Muscle of back (tissue), 13 donors: ENCODE data around the gene CYP4Z1. TPM values are rescaled to one million over a fixed set of nuclear protein-coding genes. Genes with fewer than 3 reads are reported as not detected.
"Not testable (repeated sequence)": the region's sequence is repeated elsewhere in the genome, so short reads cannot be mapped to it uniquely, and the experiment has no call there.

Experiments
- DNase-seq, 3 donors: peaks; one replicate each; pipeline versions ENCODE4 v3.0.0 to v3.0.0-alpha.2; 2013
- long read RNA-seq, 9 donors: transcript quantifications; one replicate each; lab custom pipeline, GENCODE V29; 2026
- polyA plus RNA-seq, 10 donors: library from polyadenylated mRNA; unstranded; fragments of 120-200 nt; gene quantifications; one replicate each; pipeline ENCODE4 v1.2.1, GENCODE V29; 2013; ENCODE audit not compliant: insufficient read length in 10 of 10

The CYP4Z1 gene, protein sequence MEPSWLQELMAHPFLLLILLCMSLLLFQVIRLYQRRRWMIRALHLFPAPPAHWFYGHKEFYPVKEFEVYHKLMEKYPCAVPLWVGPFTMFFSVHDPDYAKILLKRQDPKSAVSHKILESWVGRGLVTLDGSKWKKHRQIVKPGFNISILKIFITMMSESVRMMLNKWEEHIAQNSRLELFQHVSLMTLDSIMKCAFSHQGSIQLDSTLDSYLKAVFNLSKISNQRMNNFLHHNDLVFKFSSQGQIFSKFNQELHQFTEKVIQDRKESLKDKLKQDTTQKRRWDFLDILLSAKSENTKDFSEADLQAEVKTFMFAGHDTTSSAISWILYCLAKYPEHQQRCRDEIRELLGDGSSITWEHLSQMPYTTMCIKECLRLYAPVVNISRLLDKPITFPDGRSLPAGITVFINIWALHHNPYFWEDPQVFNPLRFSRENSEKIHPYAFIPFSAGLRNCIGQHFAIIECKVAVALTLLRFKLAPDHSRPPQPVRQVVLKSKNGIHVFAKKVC
- under 1 TPM in 8 of 10 donors, not detected in 2; 0.09 to 0.49 (median 0.22) TPM for polyA plus RNA-seq
- long read RNA-seq, donor 1 = 0 reads
- long read RNA-seq, donor 2 = 0 reads
- long read RNA-seq, donor 3 = 0 reads
- long read RNA-seq, donor 4 = 0 reads
- long read RNA-seq, donor 5 = 0 reads
- long read RNA-seq, donor 6 = 0 reads
- long read RNA-seq, donor 7 = 0 reads
- long read RNA-seq, donor 8 = 0 reads
- long read RNA-seq, donor 9 = 0 reads

DNA sequence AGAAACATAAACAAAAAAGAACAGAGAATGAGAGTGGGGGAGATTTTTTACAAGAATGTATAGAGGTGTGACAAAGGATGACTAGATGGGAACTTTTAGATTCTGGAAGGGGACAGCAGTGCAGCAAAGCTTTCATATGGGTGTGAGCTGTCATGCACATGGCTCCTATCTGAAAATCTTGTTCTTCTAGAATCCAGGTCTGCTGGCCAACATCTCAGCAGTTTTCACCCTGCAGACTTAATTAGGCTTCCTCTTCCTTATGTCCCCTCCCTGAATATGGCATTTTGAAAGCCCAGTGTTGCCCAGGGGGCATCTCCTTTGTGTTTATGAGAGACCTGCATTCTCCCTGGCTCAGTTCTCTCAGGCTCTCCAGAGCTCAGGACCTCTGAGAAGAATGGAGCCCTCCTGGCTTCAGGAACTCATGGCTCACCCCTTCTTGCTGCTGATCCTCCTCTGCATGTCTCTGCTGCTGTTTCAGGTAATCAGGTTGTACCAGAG is at the start of gene CYP4Z1:
Gene CYP4Z1, plus strand, starts transcription at position 135 of the 498 bp plus-strand sequence. Its CDS starts 260 bp downstream, at position 395.
- DNase-seq = no peak

DNA sequence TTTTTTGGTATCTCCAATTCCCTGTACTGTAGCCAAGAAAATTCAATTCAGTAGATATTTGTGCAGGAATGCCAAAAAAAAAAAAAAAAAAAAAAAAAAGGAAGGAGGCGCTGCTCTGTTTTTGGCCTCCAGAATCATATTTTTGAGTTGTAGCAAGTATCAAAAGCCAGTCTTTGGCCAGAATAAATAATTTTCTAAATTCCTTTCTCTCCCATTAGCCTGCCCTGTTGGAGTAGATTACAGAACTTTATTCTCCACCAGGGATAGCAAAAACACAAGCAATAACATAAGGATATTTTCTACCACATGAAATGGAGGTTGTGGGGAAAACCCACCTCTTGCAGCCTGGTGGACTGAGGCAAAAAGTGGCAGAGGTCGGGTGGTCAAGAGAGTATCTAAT is 46.0 kb upstream of the CYP4Z1 start:
- no peak for DNase-seq

DNA sequence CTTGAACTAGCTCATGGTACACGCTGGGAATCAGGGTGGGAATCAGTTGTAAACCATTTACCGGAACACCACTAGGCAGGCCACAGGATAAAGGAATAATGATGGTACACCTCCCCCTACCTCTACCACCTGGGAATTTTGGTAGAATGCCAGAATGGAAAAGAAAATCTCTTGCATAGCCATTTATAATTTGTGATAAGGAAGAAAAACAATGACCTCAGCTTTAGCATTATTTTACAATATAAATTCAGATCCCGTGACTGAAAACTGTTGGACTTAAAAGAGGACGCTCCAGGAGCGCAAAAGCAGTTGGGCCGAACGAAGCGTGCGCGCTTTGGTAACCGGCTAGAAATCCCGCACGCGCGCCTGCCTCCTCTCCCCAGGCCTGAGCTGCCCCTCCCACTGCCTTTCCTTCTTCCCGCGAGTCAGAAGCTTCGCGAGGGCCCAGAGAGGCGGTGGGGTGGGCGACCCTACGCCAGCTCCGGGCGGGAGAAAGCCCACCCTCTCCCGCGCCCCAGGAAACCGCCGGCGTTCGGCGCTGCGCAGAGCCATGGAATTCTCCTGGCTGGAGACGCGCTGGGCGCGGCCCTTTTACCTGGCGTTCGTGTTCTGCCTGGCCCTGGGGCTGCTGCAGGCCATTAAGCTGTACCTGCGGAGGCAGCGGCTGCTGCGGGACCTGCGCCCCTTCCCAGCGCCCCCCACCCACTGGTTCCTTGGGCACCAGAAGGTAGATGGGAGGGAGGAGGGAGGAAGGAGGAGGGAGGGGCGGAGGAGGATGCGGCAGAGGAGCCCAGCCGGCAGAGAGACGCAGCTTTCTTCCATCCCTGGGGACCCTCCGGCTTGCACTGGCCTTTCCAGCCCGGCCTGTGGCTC is 43.5 kb upstream of the CYP4Z1 start, which contains the start of gene CYP4X1:
Gene CYP4X1, plus strand, starts transcription at position 402 of the 873 bp plus-strand sequence. Its CDS starts 149 bp downstream, at position 551.
- DNase-seq = peak in 2 of 3 donors; percentile 6 to 56

DNA sequence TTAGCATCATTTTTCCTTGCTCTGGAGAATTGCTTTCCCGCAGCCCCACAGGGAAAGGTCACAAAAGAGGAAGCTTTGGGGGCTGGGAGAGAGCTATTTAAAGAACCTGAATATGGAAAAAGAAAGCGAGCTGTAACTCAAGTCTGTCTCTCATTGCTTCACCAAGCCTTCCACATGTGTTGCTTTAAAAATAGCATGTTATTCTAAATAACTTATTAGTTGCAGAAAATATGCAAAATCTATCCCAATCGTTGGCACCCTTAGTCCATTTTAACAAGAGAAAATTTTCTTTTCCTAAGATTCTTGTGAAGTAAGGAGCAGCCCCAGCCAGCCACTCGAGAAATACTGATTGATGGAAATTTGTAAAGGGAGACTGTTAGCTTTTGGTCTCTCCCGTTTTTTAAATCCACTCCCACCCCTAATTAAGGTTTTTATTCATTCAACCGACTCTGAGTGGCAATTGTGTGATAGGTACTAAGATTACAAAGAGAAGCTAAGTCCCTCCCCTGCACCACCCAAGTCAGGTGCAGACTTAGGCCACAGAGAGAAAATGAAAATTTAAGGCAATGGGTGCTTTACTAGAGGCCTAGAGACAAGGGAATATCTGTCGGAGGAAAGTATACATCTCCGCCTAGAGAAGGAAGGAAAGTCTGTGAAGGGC is 42.8 kb upstream of the CYP4Z1 start:
- peak in 2 of 3 donors; percentile 16 to 18 for DNase-seq

DNA sequence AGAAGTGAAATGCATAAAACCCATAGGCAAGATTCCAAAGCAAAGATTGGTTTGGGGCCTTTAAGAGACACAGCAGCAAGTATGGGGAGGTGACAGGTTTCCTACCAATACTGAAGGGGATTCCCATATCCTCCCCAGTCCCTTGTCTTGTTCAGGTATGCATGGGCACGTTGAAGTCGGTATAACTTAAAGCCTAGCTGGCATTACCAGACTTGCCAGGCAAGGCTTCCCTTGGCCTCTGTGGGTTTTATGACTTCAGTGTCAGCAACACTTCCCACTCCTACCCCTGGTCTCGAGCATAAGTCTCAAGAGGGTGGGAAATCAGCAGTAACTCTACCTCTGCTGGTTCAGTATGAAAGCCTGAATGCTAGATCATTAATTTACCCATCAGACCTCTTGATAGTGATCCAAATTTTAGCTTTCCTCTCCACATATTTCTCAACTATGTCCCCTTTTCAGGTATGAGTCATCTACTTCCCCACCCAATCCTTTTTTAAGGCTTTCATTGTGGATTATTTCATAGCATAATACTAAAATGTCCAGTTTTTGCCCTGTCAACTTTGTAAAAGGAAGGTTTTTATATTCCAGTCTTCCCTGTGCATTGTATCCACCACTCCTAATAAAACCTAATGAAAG is 36.7 kb upstream of the CYP4Z1 start:
- DNase-seq = no peak

DNA sequence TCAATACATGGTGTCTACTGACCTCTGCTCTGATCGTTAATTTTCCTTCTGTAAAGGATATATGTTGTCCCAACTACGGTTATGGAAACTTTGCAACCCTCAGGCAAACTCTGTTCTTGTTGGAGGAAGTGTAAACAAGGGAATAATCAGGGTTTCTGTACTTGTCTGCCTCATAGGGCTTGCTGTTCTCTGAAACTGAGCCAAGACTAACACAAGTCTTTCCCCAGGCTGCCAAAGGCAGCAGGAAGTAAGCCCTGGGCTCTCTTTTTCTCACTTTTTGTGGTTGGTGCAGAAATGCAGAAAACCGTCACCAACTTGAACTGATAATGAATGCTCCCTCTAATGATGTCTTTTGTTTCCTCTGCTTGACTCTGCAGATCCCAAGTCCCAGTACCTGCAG is 36.0 kb upstream of the CYP4Z1 start:
- DNase-seq = no peak

DNA sequence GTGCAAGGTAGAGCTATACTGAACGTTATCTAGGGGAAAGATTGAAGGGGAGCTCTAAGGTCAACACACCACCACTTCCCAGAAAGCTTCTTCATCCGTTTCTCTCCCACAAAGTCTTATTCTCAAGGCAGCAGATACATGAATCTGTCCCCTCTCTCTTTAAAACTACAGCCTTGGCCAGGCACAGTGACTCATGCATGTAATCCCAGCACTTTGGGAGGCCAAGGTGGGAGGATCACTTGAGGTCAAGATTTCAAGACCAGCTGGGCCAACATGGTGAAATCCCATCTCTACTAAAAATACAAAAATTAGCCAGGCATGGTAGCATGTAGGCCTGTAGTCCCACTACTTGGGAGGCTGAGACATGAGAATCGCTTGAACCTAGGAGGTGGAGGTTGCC is 35.4 kb upstream of the CYP4Z1 start:
- DNase-seq = no peak

DNA sequence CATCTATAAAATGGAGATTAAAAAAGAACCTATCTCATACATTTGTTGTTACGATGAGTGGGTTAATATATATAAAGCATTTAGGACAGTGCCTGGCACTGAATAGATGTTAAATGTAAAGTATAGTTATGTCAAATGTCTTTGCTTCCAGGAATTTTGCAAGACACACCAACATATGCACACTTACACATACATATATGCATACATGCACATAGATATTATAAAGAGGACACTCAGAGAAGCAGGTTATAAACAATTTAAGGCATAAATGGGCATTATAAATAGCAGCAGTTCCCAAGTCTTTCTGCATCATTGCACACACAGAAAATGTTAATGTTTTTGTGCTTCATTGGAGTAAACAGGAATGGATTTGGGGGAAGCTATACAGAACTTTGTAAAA is 30.3 kb upstream of the CYP4Z1 start:
- no peak for DNase-seq

DNA sequence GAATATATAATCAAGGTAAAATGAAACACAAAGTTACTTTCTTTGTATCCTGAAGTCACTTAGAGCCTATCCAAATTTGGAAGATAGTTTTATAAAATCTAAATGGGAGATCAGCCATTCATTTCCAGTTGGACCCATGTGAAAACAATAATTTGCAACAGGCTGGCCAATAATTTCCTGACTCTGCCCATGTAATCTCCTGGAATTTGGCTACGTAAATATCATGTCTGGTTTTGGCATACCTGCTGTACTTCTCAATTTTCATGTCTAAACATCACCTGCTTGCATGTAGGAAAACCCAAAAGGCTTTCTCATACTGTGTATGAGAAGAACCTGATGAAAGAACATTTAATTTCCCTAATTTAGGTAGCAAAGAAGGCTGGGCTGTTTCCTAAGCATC is 7.7 kb upstream of the CYP4Z1 start:
- no peak for DNase-seq

DNA sequence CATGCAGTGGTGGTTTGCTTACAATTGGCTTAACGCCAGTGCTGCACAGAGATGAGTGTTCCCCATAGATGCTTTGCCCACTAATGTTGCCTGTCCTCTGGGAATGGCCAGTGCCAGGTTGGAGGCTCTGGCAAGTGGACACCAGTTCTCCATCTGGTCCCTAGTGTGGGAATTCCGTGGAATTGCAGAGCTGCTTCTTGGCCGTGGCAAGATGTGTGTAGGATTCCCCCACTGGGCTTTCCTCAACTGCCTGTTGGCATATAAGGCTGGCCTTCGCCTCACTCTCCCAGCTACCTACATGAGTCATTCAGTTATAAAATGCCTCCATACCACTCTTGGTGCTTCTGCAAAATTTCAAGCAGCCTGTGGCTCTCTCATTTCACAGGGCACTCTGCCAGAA is 2.0 kb downstream of the CYP4Z1 start:
- DNase-seq = not testable (repeated sequence)

DNA sequence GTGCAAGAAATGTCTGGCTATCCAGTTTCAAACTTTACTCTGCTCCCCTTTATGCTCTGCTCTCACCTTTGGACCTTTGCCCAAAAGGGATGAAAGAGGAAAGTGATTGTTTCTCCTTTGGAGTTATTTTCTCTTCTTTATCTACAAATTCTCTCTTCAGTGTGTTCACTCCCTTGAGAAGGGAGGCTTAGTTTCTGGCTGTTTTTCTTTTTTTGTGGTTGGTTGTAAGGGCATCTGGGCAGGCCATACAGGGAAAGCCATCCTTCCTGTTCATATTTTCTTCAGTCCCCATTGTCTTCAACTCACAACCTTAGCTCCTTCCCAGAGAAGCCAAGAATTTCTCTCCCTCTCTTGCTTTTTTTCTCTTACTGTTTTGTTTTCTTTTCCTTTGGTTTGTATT is 2.5 kb downstream of the CYP4Z1 start:
- not testable (repeated sequence) for DNase-seq

DNA sequence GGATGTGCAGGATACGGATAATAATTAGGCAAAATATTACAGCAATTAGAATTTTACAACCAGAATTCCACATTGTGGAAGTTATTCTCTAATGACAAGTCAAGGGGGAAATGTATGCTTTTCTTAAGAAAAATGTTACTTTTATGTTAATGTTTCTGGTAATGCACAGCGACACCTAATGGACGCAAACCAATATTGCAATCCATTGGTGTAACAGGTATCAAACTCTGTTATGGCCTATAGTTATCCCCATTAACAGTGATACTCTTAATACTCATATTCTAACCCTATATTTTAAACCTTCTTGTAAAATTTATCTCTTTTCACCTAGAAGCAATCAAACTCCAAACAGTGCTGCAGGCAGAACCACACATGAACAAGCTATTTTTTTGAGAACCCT is 22.3 kb downstream of the CYP4Z1 start:
- peak; percentile 1 to 18 (median 13) for DNase-seq

DNA sequence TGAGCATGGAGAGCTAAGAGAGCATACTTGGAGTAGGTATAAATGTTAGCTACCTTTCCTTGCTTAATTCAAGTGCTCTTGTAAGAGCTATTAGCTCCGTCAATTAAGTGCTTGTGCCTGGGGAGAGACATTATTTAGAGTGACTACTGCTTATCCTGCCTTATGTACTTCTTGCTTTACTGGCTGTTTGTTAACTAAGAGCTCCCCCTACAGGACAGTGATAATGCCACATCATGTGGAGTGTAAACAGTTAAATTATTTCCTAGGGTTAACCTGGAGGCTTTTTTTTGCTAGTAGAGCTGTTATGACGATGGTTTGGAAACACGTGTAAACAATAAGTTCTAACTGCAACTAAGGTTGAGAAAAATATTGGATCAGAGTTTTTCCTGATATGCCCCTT is 24.4 kb downstream of the CYP4Z1 start:
- not testable (repeated sequence) for DNase-seq

DNA sequence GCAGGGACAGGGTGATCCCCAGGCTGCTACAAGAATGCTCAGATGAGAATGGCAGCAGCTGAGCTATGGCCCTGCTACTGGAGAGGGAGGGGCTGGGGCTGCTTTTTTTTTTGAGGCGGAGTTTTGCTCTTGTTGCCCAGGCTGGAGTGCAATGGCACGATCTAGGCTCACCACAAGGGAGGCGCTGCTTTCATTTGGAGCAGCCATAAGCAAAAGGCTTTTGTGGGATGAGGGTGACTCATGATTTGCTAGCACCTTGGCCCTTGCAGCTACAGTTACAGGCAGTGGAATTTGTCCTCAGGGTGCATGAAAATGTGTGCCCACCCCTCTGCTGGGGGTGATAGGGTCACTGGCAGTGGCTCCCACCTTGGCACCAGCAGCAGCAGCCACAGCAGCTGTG is 37.8 kb downstream of the CYP4Z1 start:
- no peak for DNase-seq

DNA sequence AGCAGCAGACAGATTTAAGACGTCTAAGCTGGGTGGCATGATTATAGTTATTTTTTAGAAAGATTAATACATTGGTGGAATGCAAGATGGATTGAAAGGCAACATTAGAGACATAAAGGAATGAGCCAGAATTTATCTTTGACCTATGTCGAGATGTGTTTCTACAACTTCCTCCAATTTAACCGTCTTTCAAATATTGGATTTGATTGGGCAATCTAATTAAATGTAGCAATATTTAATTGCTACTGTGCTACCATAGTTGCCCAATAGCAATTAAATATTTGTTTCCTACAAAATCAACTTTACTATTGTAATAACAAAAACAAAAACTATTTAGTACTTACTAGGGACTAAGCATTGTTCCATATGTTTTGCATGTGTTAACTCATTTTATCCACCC is 39.8 kb downstream of the CYP4Z1 start:
- no peak for DNase-seq

DNA sequence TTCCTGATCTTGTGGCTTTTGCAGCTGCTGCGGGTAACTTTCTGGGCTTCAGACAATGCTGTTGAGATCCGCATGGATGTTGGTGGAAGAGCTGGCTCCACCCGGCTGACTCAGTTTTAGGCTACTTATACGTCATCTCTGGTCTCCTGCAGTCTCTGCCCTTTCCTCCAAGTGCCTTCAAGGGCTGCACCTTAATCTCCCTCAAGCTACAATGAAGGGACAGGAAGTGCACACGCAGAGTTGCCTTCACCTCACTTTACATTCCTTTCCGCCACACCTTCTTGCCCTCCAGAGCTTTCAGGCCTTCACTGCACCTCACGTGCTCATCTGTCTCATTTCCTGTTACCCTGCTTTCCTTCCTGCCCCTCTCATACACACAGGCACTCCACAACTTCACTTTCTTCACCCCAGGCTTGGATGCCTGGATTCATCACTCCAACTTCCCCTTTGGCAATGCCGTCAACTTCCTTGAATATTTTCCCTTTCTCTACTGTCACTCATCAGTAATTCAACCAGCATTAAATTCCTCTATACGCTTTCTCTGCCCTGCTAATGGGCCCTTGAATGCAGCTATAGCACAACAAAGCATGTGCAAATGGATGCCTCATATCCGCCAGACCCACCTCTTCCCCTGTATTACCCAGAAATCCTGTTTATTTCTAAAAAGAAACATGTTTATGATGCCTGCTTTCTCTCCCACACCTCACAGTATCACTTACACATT is 41.0 kb downstream of the CYP4Z1 start:
- DNase-seq = not testable (repeated sequence)

DNA sequence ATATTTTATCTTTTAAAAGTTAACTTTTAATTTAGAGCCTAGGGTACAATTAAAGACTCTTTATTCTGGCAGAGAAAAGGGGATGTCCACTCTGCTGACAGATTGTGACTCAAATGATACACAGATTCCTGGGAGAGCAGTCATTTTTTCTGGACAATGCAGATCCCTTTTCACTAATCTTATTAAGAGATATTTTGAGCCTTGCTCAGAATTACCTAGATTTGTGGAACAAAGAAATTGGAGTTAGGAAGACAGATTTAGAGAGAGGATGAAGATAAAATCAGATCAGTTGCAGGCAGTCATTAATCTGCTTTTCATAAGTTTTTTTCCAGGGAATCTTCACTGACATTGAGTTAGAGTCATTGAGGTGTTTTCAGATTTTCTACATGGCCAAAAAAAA is 42.5 kb downstream of the CYP4Z1 start:
- DNase-seq = not testable (repeated sequence)

DNA sequence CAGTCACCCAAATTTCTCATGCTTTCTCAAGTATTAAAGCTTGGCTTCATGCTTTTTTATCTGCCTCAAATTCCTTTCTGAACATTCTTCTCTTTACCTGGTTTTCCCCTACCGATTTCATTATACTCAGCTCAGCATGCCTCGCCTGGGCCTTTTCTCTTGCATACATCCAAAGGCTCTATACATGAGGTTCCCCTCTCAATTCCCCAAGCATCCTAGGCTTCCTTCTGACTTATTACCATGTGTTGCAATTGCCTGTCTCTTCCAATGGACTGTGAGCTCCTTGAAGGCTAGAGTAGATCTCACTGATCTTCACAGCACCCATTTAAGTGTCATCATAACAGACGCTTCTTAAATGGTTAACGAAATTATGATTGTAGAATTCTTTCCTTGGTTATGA is 46.1 kb downstream of the CYP4Z1 start:
- no peak for DNase-seq

DNA sequence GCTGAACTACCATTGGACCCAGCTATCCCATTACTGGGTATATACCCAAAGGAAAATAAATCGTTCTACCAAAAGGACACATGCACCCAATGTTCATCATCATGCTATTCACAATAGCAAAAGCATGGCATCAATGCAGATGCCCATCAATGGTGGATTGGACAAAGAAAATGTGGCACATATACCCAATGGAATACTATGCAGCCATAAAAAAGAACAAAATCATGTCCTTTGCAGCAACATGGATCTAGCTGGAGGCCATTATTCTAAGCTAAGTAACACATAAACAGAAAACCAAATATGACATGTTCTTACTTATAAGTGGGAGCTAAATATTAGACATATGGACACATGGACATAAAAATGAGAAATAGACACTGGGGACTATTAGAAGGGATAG is 54.0 kb downstream of the CYP4Z1 start:
- not testable (repeated sequence) for DNase-seq

DNA sequence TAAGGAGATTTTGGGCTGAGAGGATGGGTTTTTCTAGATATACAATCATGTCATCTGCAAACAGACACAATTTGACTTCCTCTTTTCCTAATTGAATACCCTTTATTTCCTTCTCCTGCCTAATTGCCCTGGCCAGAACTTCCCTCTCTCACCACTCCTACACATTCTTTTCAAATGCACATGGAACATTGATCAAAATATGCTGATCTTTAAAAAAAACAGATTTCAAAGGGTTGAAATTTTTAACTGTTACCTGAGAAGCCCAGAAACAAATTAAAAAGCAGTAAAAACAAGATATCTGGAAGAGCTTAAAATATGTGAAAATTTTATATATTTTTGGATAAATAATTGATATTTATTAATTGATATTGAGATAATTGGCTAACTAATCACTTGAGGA is 57.8 kb downstream of the CYP4Z1 start:
- not testable (repeated sequence) for DNase-seq
